ENCODE results near the gene ANKRD33B. TPM values are rescaled to one million over a fixed set of nuclear protein-coding genes. Genes with fewer than 3 reads are reported as not detected.

Gene ANKRD33B
- total and polyA plus RNA-seq, 2 donors from 2014 or later = 4.8 to 20.3 TPM

GRCh38 chr5:10588109-10588775, 24.4 kb downstream of the ANKRD33B start:
- TF ChIP-seq, protein P1, sequence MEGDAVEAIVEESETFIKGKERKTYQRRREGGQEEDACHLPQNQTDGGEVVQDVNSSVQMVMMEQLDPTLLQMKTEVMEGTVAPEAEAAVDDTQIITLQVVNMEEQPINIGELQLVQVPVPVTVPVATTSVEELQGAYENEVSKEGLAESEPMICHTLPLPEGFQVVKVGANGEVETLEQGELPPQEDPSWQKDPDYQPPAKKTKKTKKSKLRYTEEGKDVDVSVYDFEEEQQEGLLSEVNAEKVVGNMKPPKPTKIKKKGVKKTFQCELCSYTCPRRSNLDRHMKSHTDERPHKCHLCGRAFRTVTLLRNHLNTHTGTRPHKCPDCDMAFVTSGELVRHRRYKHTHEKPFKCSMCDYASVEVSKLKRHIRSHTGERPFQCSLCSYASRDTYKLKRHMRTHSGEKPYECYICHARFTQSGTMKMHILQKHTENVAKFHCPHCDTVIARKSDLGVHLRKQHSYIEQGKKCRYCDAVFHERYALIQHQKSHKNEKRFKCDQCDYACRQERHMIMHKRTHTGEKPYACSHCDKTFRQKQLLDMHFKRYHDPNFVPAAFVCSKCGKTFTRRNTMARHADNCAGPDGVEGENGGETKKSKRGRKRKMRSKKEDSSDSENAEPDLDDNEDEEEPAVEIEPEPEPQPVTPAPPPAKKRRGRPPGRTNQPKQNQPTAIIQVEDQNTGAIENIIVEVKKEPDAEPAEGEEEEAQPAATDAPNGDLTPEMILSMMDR (IDR thresholded peaks at IDR 0.05; ENCODE audit: borderline replicate concordance, extremely low read depth, insufficient read depth) = no peak
- Histone ChIP-seq H3K9ac (ENCODE audit: low read length in 3 of 3) (no peak overlapping the region), H3K9me3 (ENCODE audit: control insufficient read depth in 2 of 3, insufficient read depth in 1 of 3, low read length in 3 of 3) (no peaks in the 10 kb centered on the region), H3K4me1 (ENCODE audit: control insufficient read depth in 2 of 3, insufficient read depth in 2 of 3, low read depth in 1 of 3, low read length in 3 of 3) (peaks cover 0 to 8% (median 4%) of the 10 kb centered on the region in 3 donors), H3K27me3 (ENCODE audit: control insufficient read depth, insufficient read depth, low read length) (no peaks in the 10 kb centered on the region), H3K36me3 (ENCODE audit: control insufficient read depth in 2 of 3, insufficient read depth in 3 of 3, low read length in 3 of 3) (no peaks in the 10 kb centered on the region), H3K4me3 (ENCODE audit: low read length in 3 of 3) (no peak overlapping the region), H3K27ac (ENCODE audit: low read depth in 2 of 2, low read length in 2 of 2) (no peak overlapping the region)
- FAIRE-seq (no peak), DNase-seq (no peak)
- intact Hi-C loops (cut with DNase I) = no loop called here

GRCh38 chr5:10588779-10589447, 25.0 kb downstream of the ANKRD33B start:
- intact Hi-C loops (cut with DNase I) = no loop called here

GRCh38 chr5:10590226-10590999, 26.5 kb downstream of the ANKRD33B start:
- DNase-seq (peak in 2 of 5 donors; percentile 17 to 40), FAIRE-seq (no peak)
- no peaks in the 10 kb centered on the region for H3K9me3 ChIP-seq (ENCODE audit: control insufficient read depth in 2 of 3, insufficient read depth in 1 of 3, low read length in 3 of 3)
- no peak overlapping the region for H3K4me3 ChIP-seq (ENCODE audit: low read length in 3 of 3)
- H3K9ac ChIP-seq (ENCODE audit: low read length in 3 of 3) = no peak overlapping the region
- no peak overlapping the region for H3K27ac ChIP-seq (ENCODE audit: low read depth in 2 of 2, low read length in 2 of 2)
- no peaks in the 10 kb centered on the region for H3K36me3 ChIP-seq (ENCODE audit: control insufficient read depth in 2 of 3, insufficient read depth in 3 of 3, low read length in 3 of 3)
- no peaks in the 10 kb centered on the region for H3K27me3 ChIP-seq (ENCODE audit: control insufficient read depth, insufficient read depth, low read length)
- TF ChIP-seq, protein P1 (IDR thresholded peaks at IDR 0.05; ENCODE audit: borderline replicate concordance, extremely low read depth, insufficient read depth) = no peak
- intact Hi-C loops (cut with DNase I) = no loop called here
- H3K4me1 ChIP-seq (ENCODE audit: control insufficient read depth in 2 of 3, insufficient read depth in 2 of 3, low read depth in 1 of 3, low read length in 3 of 3) = peaks cover 0 to 8% (median 6%) of the 10 kb centered on the region in 3 donors

More at GRCh38 chr5:10588779-10589447, 25.0 kb downstream of the ANKRD33B start:
- H3K9ac ChIP-seq (ENCODE audit: low read length in 3 of 3) = no peak overlapping the region
- H3K4me1 ChIP-seq (ENCODE audit: control insufficient read depth in 2 of 3, insufficient read depth in 2 of 3, low read depth in 1 of 3, low read length in 3 of 3) = peaks cover 0 to 4% (median 3%) of the 10 kb centered on the region in 3 donors
- DNase-seq (no peak), FAIRE-seq (no peak)
- TF ChIP-seq, protein P1 (IDR thresholded peaks at IDR 0.05; ENCODE audit: borderline replicate concordance, extremely low read depth, insufficient read depth) = no peak
- no peaks in the 10 kb centered on the region for H3K36me3 ChIP-seq (ENCODE audit: control insufficient read depth in 2 of 3, insufficient read depth in 3 of 3, low read length in 3 of 3)
- no peak overlapping the region for H3K27ac ChIP-seq (ENCODE audit: low read depth in 2 of 2, low read length in 2 of 2)
- no peaks in the 10 kb centered on the region for H3K27me3 ChIP-seq (ENCODE audit: control insufficient read depth, insufficient read depth, low read length)
- no peak overlapping the region for H3K4me3 ChIP-seq (ENCODE audit: low read length in 3 of 3)
- no peaks in the 10 kb centered on the region for H3K9me3 ChIP-seq (ENCODE audit: control insufficient read depth in 2 of 3, insufficient read depth in 1 of 3, low read length in 3 of 3)
